ENCODE data around the gene PRXL2B.
"Not testable (repeated sequence)": the region's sequence is repeated elsewhere in the genome, so short reads cannot be mapped to it uniquely, and the experiment has no call there.

PRXL2B gene

GRCh38 chr1:2623571-2624337 is 37.2 kb downstream of the PRXL2B start:
- no peak for DNase-seq

- DNase-seq, result no peak
Measured at GRCh38 chr1:2624735-2625300, 38.2 kb downstream of the PRXL2B start.

- no peak for DNase-seq
Measured at GRCh38 chr1:2625311-2625710, 38.7 kb downstream of the PRXL2B start.

- not testable (repeated sequence) for DNase-seq
Measured at GRCh38 chr1:2625748-2626147, 39.2 kb downstream of the PRXL2B start.

GRCh38 chr1:2627746-2628145 is 41.2 kb downstream of the PRXL2B start:
- DNase-seq, result no peak

- DNase-seq, result no peak
Measured at GRCh38 chr1:2628191-2628932, 41.8 kb downstream of the PRXL2B start.

GRCh38 chr1:2628933-2629626 is 42.5 kb downstream of the PRXL2B start:
- no peak for DNase-seq

GRCh38 chr1:2629627-2630497 is 43.3 kb downstream of the PRXL2B start:
- no peak for DNase-seq

- DNase-seq, result no peak
Measured at GRCh38 chr1:2630498-2631135, 44.0 kb downstream of the PRXL2B start.

GRCh38 chr1:2631136-2632050 is 44.8 kb downstream of the PRXL2B start:
- no peak for DNase-seq

GRCh38 chr1:2632051-2632430 is 45.5 kb downstream of the PRXL2B start:
- DNase-seq, result no peak

GRCh38 chr1:2632561-2633361 is 46.2 kb downstream of the PRXL2B start, which contains the start of gene MMEL1:
Gene MMEL1 (minus strand): TSS chr1:2633016. CDS start chr1:2629484, 3,532 bp downstream.
- DNase-seq, result no peak

- no peak for DNase-seq
Measured at GRCh38 chr1:2633366-2633935, 46.9 kb downstream of the PRXL2B start.

- no peak for DNase-seq
Measured at GRCh38 chr1:2633936-2634491, 47.4 kb downstream of the PRXL2B start.

GRCh38 chr1:2635361-2636010 is 48.9 kb downstream of the PRXL2B start:
- no peak for DNase-seq

GRCh38 chr1:2636733-2637132 is 50.2 kb downstream of the PRXL2B start:
- DNase-seq, result no peak

- DNase-seq, result no peak
Measured at GRCh38 chr1:2637442-2638145, 51.0 kb downstream of the PRXL2B start.

Measured in hematopoietic multipotent progenitor cell treated with erythropoietin and hydrocortisone succinate and interleukin-3 and kit ligand, for 8 days (in vitro differentiated cells).